H1 (cell line): ENCODE measurements around the gene RNF215. TPM values are rescaled to one million over a fixed set of nuclear protein-coding genes. Genes with fewer than 3 reads are reported as not detected.

Experiments used
- FOSL1 ChIP-seq: IDR thresholded peaks from 2 replicates; pipeline ENCODE4 v1.6.1; 2011; ENCODE audit warnings: mild to moderate bottlenecking, low read depth, low read length, moderate library complexity; ENCODE audit not compliant: insufficient read depth
- NRF1 ChIP-seq: IDR thresholded peaks from 2 replicates; pipeline ENCODE4 v1.6.1; 2011; ENCODE audit warnings: mild to moderate bottlenecking, low read depth, low read length, improper control_type of control experiment
- SP1 ChIP-seq: IDR thresholded peaks from 2 replicates; pipeline ENCODE4 v1.6.1; 2011; ENCODE audit warnings: low read depth, low read length
- SP4 ChIP-seq: IDR thresholded peaks from 2 replicates; pipeline ENCODE4 v1.6.1; 2012; ENCODE audit warnings: low read length, inconsistent platforms
- polyA plus RNA-seq, 7 experiments: library from polyadenylated mRNA; depleted of rRNA in 3 of 7; stranded (reverse) in 5 of 7; unstranded in 2 of 7; fragments of >200 nt in 5 of 7; fragments of 200-250 nt in 2 of 7; gene quantifications; 1 replicate in 5 of 7; 2 replicates in 1 of 7; 4 replicates in 1 of 7; pipeline versions ENCODE4 v1.2.1 to v1.2.3, GENCODE V29; 2011 to 2013; ENCODE audit warnings: missing spikeins in 2 of 7, mixed read lengths in 2 of 7
- total RNA-seq: library from RNA; stranded (reverse); fragmentation: NEBNext Ultra II Directional; extraction: Animal tissue kit (Norgen Biotek cat#: 25700); gene quantifications from 2 replicates; pipeline ENCODE4 v1.2.1, GENCODE V29; 2021
- TF ChIP-seq, protein P1 (sequence below): IDR thresholded peaks from 2 replicates; pipeline ENCODE4 v1.6.1; 2012; ENCODE audit warnings: inconsistent platforms
- TF ChIP-seq, protein P2 (sequence below): IDR thresholded peaks from 2 replicates; pipeline ENCODE4 v1.6.1; 2012; ENCODE audit warnings: inconsistent platforms

RNF215 gene
- total and polyA plus RNA-seq, 2 of the 8 experiments (the other 6 are each of a cell fraction or from before 2014, with no cell fraction given), result 13.1 to 19.0 TPM

GRCh38 chr22:30348809-30349208 lies 38.4 kb downstream of the RNF215 start (continued):
- no peak for TF ChIP-seq SP1
- no peak for TF ChIP-seq FOSL1
- no peak for TF ChIP-seq SP4
- TF ChIP-seq, protein P1, sequence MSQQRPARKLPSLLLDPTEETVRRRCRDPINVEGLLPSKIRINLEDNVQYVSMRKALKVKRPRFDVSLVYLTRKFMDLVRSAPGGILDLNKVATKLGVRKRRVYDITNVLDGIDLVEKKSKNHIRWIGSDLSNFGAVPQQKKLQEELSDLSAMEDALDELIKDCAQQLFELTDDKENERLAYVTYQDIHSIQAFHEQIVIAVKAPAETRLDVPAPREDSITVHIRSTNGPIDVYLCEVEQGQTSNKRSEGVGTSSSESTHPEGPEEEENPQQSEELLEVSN, result no peak
- TF ChIP-seq, protein P2, sequence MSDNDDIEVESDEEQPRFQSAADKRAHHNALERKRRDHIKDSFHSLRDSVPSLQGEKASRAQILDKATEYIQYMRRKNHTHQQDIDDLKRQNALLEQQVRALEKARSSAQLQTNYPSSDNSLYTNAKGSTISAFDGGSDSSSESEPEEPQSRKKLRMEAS, result no peak
- no peak for TF ChIP-seq NRF1
